LoVo (cell line): ENCODE data around the gene UBE4A.

ENCODE experiments used
- DNase-seq: peaks from one replicate; pipeline ENCODE4 v3.0.0-alpha.2; 2016; ENCODE audit warnings: low spot score

The UBE4A gene, protein sequence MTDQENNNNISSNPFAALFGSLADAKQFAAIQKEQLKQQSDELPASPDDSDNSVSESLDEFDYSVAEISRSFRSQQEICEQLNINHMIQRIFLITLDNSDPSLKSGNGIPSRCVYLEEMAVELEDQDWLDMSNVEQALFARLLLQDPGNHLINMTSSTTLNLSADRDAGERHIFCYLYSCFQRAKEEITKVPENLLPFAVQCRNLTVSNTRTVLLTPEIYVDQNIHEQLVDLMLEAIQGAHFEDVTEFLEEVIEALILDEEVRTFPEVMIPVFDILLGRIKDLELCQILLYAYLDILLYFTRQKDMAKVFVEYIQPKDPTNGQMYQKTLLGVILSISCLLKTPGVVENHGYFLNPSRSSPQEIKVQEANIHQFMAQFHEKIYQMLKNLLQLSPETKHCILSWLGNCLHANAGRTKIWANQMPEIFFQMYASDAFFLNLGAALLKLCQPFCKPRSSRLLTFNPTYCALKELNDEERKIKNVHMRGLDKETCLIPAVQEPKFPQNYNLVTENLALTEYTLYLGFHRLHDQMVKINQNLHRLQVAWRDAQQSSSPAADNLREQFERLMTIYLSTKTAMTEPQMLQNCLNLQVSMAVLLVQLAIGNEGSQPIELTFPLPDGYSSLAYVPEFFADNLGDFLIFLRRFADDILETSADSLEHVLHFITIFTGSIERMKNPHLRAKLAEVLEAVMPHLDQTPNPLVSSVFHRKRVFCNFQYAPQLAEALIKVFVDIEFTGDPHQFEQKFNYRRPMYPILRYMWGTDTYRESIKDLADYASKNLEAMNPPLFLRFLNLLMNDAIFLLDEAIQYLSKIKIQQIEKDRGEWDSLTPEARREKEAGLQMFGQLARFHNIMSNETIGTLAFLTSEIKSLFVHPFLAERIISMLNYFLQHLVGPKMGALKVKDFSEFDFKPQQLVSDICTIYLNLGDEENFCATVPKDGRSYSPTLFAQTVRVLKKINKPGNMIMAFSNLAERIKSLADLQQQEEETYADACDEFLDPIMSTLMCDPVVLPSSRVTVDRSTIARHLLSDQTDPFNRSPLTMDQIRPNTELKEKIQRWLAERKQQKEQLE

GRCh38 chr11:118359295-118359958, at the start of gene UBE4A:
TSS of gene UBE4A (plus strand) at chr11:118359600. CDS start at chr11:118365081, 5,481 bp downstream.
- DNase-seq, result peak; percentile 99

- no peak for DNase-seq
Measured at GRCh38 chr11:118310271-118310670, 49.1 kb upstream of the UBE4A start.

DNA sequence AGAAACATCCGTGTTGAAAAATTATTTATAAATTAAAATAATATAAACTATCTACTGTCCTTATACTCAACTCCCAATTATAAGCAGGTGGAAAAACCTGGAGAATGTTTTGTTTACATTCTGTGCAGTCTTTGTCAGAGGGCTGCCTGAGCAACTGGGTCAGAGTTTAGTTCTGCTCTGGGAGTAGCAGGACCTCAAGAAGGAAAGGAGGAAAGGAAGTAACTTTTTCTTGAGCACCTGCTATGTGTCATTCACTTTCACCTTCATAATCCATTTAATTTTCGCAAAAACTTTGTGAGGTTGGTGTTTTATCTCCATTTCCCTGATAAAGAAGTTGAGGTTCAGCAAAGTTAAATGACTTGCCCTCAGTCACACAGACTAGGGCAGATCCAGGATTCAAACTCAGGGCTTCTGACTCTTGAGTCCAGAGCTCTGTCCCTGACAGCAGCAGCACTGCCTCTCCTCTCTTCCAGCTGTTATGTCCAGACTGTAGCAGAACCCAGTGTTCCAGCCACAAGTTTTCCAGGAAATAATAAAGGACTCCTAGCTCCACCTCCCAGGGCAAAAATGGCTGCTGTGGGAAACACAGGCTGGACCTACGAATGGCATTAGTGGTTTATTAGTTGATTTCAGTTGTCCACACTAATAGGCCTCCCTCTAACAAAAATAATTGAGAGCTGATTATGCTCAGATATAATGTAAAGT, 48.5 kb upstream of the UBE4A start:
- no peak for DNase-seq

DNA sequence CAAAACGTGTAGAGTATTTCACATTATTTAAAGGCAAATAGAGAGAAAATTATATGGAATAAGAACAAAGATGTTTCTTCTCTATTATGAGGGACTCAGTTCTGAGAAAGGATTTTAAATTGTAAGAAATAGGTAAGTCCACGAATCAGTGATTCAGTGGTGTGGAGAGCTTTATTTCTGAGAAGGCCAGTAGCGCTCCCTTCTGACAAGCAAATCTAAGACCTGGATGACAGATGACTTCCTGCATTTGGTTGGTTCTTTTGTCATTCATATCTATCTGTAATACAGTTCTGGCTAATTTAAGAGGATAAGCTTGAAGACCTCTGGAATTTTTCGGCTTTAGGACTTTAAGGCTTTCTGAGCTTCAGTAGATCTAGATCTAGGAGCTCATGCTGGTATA, 47.9 kb upstream of the UBE4A start:
- no peak for DNase-seq

- no peak for DNase-seq
Measured at GRCh38 chr11:118312328-118312727, 47.1 kb upstream of the UBE4A start.

DNA sequence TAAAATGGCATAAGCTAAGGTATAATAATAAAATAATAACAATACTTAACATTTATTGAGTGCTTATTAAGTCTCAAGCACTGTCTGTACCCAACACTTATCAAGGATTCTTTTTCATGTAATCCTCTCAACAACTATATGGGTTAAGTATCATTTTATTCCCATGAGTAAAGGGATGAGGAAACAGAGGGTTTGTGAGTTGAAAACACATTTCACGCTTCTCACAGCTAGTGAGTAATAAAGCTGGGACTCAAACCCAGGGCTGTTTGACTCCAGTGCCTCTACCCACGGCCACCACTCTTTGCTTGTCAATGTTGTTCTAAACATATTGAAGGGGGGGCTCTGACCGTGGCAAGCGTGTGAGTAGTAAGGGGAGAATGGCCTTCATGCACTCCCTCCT, 46.2 kb upstream of the UBE4A start:
- no peak for DNase-seq

DNA sequence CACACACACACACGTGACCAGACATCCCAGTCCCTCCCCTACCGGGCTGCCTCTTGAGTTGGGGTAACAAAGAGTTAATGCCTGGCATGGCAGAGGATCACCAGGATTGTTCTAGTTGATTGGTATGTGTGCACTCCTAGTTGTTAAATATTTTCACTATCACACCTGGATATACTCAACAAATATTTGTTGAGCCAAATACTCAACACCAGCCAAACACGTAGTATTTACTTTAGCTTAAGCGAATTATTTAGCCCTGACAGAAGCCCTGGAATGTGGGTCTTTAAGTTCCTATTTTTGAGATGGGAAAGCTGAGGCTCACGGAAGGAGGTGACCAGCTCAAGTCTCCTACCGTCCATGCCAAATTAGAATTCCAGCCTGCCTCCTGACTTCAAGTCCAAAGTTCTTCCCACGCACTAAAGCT, 44.4 kb upstream of the UBE4A start:
- no peak for DNase-seq

DNA sequence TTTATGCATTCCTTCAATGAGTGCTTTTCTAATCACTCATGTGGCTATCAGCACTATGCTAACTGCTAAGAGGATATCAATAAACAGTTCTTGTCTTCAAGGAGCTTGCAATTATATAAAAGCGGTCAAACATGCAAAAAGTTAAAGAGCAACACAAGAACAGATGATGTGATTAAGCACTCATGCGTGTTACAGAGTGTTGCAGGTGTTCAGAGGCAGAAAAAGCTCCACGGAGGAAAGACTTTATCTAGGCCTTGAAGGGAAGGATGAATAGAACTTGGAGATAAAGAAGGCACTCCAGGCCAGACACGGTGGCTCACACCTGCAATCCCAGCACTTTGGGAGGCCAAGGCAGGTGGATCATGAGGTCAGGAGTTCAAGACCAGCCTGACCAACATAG, 41.3 kb upstream of the UBE4A start:
- no peak for DNase-seq

DNA sequence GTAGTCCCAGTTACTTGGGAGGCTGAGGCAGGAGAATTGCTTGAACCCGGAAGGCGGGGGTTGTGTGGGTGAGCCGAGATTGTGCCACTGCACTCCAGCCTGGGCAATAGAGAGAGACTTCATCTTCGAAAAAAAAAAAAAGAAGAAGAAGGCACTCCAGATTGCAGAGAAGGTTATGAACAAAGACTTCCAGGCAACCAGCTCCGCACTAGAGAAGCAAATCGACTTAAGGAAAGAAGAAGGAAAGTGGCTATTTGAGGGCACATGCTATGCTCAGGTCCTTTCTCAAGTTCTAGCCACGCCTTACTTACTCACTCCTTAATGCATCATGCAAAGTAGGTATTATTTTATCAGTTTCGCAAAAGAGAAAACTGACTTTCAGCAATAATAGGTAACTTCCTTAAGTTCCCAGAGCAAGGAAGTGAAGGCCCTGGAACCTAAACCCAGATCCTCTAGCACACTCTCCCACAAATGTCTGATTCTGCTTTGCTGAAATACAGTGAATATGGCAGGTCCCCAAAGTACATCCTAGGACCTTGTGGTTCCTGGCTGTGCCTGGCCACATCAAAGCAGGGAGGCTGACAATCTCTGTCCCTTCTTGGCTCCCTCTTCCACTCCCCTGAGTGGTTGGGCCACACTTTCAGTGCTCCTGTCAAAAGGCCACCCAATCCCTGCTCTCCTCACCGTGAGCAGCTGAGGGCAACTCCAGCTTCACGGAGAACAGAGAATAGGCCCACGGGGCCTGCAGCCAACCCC, 40.6 kb upstream of the UBE4A start:
- DNase-seq, result no peak

DNA sequence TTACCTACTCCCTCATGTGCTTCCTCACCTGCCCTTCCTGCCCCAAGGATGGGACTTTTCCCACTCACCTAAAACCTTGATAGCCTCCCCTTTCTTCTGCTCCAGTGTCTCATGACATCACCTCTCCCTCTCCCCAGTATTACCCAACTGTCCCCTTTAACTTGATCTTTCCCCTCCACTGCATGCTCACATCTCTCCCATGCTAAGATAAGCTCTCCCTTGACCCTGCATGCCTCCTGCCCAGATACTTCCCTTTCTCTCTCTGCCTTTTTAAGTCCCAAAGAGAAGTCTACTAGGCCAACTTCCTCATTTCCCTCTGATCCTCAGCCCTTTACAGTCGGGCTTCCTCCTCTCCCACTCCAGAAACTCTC, 40.1 kb upstream of the UBE4A start:
- no peak for DNase-seq

DNA sequence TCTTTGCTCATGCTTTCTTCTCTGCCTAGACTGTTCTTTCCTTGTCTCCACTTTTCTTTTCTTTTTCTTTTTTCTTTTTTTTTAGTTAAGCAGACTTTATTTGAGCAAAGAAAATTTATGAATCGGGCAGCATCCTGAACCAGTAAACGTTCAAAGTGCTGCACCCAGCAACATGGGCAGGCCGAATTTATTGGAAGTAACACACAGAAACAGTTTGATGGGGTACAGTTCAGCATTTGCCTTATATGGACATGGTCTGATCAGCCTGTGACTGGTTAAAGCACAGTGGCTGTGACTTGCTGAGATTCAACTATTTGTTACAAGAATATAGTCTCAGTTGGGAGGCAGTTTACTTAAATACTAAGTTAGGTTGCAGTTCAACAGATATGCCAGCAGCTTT, 38.9 kb upstream of the UBE4A start:
- DNase-seq, result no peak

- DNase-seq, result peak; percentile 11
Measured at GRCh38 chr11:118321386-118322082, 37.9 kb upstream of the UBE4A start.

DNA sequence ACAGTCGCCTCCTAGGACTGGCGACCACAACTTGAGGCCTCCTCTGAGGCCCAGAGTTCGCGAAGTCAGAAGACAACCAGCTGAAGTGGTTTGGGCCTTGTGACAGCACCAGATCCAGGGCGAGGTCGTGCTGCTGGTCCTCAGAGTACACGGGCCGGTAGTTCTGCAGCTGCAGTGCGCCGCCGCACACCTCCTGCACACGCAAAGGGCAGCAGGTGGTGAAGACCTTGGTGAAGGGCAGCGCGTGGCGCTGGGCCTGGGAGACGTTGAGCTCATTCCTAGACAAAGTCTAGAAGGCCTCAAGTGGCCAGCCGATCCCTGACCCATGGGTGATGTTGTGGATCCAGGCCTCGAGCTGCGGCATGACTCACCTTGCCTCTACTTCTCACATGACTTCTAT, 36.7 kb upstream of the UBE4A start:
- no peak for DNase-seq

GRCh38 chr11:118325283-118325682, 34.1 kb upstream of the UBE4A start:
- no peak for DNase-seq

- no peak for DNase-seq
Measured at GRCh38 chr11:118328745-118329144, 30.7 kb upstream of the UBE4A start.

DNA sequence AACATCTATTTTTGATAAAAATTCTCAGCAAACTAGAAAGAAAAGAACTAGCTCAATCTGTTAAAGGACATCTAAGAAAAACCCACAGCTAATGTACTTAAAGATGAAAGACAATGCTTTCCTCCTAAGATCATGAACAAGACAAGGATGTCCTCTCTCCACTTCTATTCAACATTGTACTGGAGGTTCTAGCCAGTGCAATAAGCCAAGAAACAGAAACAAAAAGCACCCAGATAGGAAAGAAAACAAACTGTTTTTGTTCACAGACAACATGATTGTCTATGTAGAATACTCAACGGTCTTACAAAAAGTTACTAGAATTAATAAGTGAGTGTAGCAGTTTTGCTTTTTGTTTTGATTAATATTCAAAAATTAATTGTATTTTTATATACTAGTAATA, 24.7 kb upstream of the UBE4A start:
- no peak for DNase-seq

- DNase-seq, result peak; percentile 18
Measured at GRCh38 chr11:118338637-118339061, 20.8 kb upstream of the UBE4A start.

GRCh38 chr11:118339281-118339961, 20.0 kb upstream of the UBE4A start:
- DNase-seq, result no peak

- no peak for DNase-seq
Measured at GRCh38 chr11:118340449-118340848, 19.0 kb upstream of the UBE4A start.

- DNase-seq, result no peak
Measured at GRCh38 chr11:118341261-118341660, 18.1 kb upstream of the UBE4A start.
